GM19463 (cell line): ENCODE results near the gene CALCOCO2.

ENCODE experiments used
- ATAC-seq: cut with Tn5 transposase; IDR thresholded peaks from one replicate; pipeline ENCODE4 v1.9.1; 2021; ENCODE audit warnings: mild to moderate bottlenecking, moderate library complexity; ENCODE audit not compliant: unreplicated experiment

CALCOCO2 gene

GRCh38 chr17:48912476-48912875 is 81.6 kb downstream of the CALCOCO2 start:
- ATAC-seq: no peak
